Osteocyte (in vitro differentiated cells): Measurements from ENCODE around the gene PMEPA1. TPM values are rescaled to one million over a fixed set of nuclear protein-coding genes. Genes with fewer than 3 reads are reported as not detected.

ENCODE experiments used
- DNase-seq: peaks from one replicate; pipeline ENCODE4 v3.0.0; 2021; ENCODE audit warnings: mixed read lengths; ENCODE audit not compliant: unreplicated experiment; ENCODE audit errors: extremely low spot score
- H3K27ac Mint-ChIP-seq: one replicate; pipeline ENCODE4 v1.8.0; 2021; ENCODE audit warnings: mild to moderate bottlenecking, mixed read lengths; ENCODE audit not compliant: unreplicated experiment
- H3K27me3 Mint-ChIP-seq: one replicate; pipeline ENCODE4 v1.8.0; 2021; ENCODE audit warnings: mixed read lengths; ENCODE audit not compliant: unreplicated experiment
- H3K36me3 Mint-ChIP-seq: one replicate; pipeline ENCODE4 v1.8.0; 2021; ENCODE audit warnings: mixed read lengths; ENCODE audit not compliant: unreplicated experiment
- H3K4me1 Mint-ChIP-seq: one replicate; pipeline ENCODE4 v1.8.0; 2021; ENCODE audit warnings: mixed read lengths; ENCODE audit not compliant: unreplicated experiment
- H3K4me3 Mint-ChIP-seq: one replicate; pipeline ENCODE4 v1.8.0; 2021; ENCODE audit warnings: mild to moderate bottlenecking, moderate library complexity, mixed read lengths; ENCODE audit not compliant: unreplicated experiment
- H3K9me3 Mint-ChIP-seq: one replicate; pipeline ENCODE4 v1.8.0; 2021; ENCODE audit warnings: mixed read lengths; ENCODE audit not compliant: unreplicated experiment
- CTCF ChIP-seq: fragments of 200-600 bp; sonication (generic); IDR thresholded peaks from 2 replicates; pipeline ENCODE4 v1.5.0; 2021; ENCODE audit warnings: antibody characterized with exemption, mild to moderate bottlenecking, moderate library complexity
- total RNA-seq: library from RNA; stranded (reverse); gene quantifications from 2 replicates; pipeline ENCODE4 v1.2.1, GENCODE V29; 2021

Gene PMEPA1
- total RNA-seq, 1 donor from 2014 or later, result 24.1 TPM

GRCh38 chr20:57622579-57623381 lies 87.0 kb downstream of the PMEPA1 start:
- TF ChIP-seq CTCF, result peak; percentile 62
- Mint-ChIP-seq H3K9me3 (no peaks in the 10 kb centered on the region), H3K4me1 (no peaks in the 10 kb centered on the region), H3K4me3 (no peak overlapping the region), H3K27ac (no peak overlapping the region), H3K36me3 (no peaks in the 10 kb centered on the region), H3K27me3 (peaks cover 18% of the 10 kb centered on the region)
- DNase-seq, result peak; percentile 85

DNA sequence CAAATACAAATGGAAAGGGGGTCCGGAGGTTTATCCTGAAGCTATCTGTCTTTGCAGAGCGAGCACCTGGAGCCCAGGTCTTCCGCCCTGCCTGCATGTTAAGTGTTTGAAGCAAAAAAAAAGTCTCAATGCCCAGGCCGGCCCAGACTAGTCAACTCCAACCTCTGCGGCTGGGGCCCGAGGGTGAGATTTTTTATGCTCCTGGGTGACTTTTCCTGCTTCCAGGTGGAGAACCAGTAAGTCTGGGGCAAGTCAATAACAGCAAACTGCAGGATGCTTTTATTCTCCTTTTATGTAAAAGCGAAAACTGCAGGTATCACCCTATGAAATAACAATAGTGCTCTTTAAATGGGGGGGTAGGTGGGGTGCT lies 87.6 kb downstream of the PMEPA1 start:
- TF ChIP-seq CTCF, result no peak
- no peak for DNase-seq
- H3K4me3 Mint-ChIP-seq, result no peak overlapping the region
- H3K27ac Mint-ChIP-seq, result no peak overlapping the region
- H3K36me3 Mint-ChIP-seq, result no peaks in the 10 kb centered on the region
- peaks cover 24% of the 10 kb centered on the region for H3K27me3 Mint-ChIP-seq
- no peaks in the 10 kb centered on the region for H3K9me3 Mint-ChIP-seq
- no peaks in the 10 kb centered on the region for H3K4me1 Mint-ChIP-seq

DNA sequence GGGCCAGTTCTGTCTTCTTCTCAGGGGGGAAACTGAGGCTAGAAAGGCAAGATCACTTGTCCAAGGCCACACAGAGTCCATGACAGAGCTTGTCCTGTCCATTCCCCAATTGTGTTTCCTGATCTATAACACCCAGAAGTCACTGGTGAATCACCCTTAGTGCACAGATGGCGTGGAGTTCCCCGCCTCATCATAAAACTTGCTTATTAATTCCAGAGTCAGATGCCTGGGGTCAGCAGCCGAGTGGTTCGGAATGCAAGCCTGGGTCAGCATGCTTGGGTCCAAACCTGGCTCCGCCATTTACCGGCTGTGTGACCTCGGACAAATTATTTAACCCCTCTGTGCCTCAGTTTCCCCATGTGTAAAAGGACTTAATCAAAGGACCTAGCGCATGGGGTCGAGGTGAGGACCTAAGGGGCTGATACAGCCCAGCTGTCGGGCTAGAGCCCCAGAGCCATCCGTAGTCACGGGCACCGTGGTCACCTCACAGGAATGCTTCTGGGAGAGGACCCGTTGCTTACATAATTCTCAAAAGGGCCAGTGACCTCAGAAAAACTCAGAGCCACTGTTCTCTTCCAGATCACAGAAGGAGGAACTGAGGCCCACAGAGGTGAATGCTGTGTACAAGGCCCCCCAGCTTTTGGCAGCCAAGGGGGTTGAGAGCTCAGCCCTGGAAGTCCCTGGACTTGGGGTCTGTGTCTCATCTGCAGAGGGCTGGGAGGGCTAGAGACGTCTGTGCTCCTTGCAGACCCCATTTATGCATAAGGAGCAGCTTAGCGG lies 88.2 kb downstream of the PMEPA1 start:
- TF ChIP-seq CTCF, result no peak
- no peak for DNase-seq
- Mint-ChIP-seq H3K27ac (no peak overlapping the region), H3K9me3 (no peaks in the 10 kb centered on the region), H3K36me3 (no peaks in the 10 kb centered on the region), H3K4me3 (no peak overlapping the region), H3K4me1 (no peaks in the 10 kb centered on the region), H3K27me3 (peaks cover 29% of the 10 kb centered on the region)

DNA sequence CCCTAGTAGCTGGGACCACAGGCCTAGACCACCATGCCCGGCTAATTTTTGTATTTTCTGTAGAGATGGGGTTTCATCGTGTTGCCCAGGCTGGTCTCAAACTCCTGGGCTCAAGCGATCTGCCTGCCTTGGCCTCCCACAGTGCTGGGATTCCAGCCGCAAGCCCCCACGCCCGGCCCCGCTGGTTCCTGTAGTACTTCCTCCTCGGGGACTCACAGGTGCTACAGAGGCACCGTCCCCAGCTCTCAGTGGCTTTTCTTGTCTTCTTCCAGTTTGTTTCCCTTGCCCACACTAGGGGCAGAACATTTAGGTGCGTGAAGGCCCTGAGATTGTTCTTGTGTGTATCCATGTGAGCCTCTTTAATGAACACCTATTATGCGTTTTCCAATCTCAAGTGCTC lies 88.8 kb downstream of the PMEPA1 start:
- Mint-ChIP-seq H3K27ac (no peak overlapping the region), H3K27me3 (peaks cover 31% of the 10 kb centered on the region), H3K4me3 (no peak overlapping the region), H3K9me3 (no peaks in the 10 kb centered on the region), H3K4me1 (no peaks in the 10 kb centered on the region), H3K36me3 (no peaks in the 10 kb centered on the region)
- DNase-seq, result no peak
- TF ChIP-seq CTCF, result no peak

DNA sequence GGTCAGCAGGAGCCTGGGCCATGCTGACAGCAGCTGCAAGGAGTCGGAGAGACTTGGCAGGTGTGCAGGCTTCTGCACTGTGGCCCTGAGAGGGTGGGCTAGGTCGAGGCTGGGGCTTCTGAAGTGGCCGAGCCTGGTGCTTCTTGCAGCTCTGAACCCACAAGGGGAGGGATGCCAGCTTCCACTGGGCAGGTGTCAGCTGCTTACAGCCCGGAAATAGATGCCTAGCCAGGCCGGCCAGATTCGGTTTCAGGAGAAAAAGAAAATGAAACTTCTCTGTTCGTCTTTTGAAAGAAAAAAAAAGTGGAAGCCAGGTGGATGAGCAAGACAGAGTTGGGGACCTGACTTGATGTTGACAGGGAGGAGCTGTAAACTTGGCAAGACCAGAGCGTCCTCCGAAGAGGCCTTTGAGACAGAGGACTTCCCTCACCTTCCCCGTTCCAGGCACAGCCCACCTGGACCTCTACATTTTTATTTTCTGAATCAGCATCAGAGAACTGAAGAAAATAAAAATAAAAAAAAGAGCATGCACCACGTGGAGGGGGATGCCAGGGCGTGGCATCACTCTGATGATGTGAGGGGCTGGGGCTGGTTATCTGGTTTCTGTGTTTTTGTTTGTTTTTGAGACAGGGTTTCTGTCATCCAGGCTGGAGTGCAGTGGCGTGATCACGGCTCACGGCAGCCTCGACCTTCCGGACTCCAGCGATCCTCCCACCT lies 89.4 kb downstream of the PMEPA1 start, which contains the start of gene ZBP1:
Gene ZBP1, minus strand, starts transcription at position 153 of the 717 bp plus-strand sequence. Its CDS starts 131 bp downstream, at position 22.
- H3K4me3 Mint-ChIP-seq, result no peak within 1 kb of the TSS
- H3K9me3 Mint-ChIP-seq, result no peaks in the 10 kb centered on the region
- TF ChIP-seq CTCF, result no peak
- peaks cover 36% of the 10 kb centered on the region for H3K27me3 Mint-ChIP-seq
- DNase-seq, result no peak
- H3K4me1 Mint-ChIP-seq, result no peaks in the 10 kb centered on the region
- H3K27ac Mint-ChIP-seq, result no peak within 1 kb of the TSS
- H3K36me3 Mint-ChIP-seq, result no peaks in the 10 kb centered on the region
